Testis (tissue), 2 donors: ENCODE measurements around the gene ZMYND10.

ENCODE experiments used
- CTCF ChIP-seq, 3 experiments: fragments of 450-650 bp in 2 of 3; fragments of 200-600 bp in 1 of 3; sonication (generic) in 1 of 3; IDR thresholded peaks; one replicate each; pipeline ENCODE4 v1.5.1; 2016 to 2019; ENCODE audit warnings: antibody characterized with exemption in 3 of 3, mild to moderate bottlenecking in 2 of 3, moderate library complexity in 1 of 3
- POLR2A ChIP-seq: fragments of 450-650 bp; IDR thresholded peaks from one replicate; pipeline ENCODE4 v1.6.1; 2017; ENCODE audit warnings: antibody characterized with exemption, mild to moderate bottlenecking, moderate library complexity

- TF ChIP-seq CTCF (IDR thresholded peaks at IDR 0.05) (no peak), POLR2A (no peak)
Measured at GRCh38 chr3:50304601-50305000, 40.9 kb downstream of the ZMYND10 start.
